ENCODE data around the gene BCL10. TPM values are rescaled to one million over a fixed set of nuclear protein-coding genes. Genes with fewer than 3 reads are reported as not detected.

The BCL10 gene
- total and polyA plus RNA-seq, 2 of the 8 experiments (the other 6 are each of a cell fraction or from before 2014, with no cell fraction given) = 7.4 to 29.6 TPM

GRCh38 chr1:85306236-85306635 lies 29.8 kb upstream of the BCL10 start:
- H4K8ac ChIP-seq (ENCODE audit: extremely low read depth, insufficient read depth, low read length) = no peak overlapping the region
- no peaks in the 10 kb centered on the region for H3K36me3 ChIP-seq (ENCODE audit: control insufficient read depth in 2 of 4, insufficient read depth in 4 of 4, low read length in 3 of 4)
- ChIA-PET POLR2A (ENCODE audit: partially characterized antibody) (no interaction called here), CTCF (ENCODE audit: partially characterized antibody) (interaction anchor here (1.0 to 1.7 kb wide), 5 partner anchors 12 to 277 kb away, joined by 3 to 5 read pairs (median 4); no protein-coding TSS in a partner anchor)
- no peak overlapping the region for H3K27ac ChIP-seq (ENCODE audit: low read depth, low read length)
- no peak overlapping the region for H4K5ac ChIP-seq (ENCODE audit: insufficient read length, low read depth, low read length)
- no peaks in the 10 kb centered on the region for H3K79me2 ChIP-seq (ENCODE audit: control insufficient read depth in 1 of 2, insufficient read depth in 2 of 2, low read length in 2 of 2)
- H3K9ac ChIP-seq (replicated peaks in 1 of 4; ENCODE audit: extremely low read depth in 1 of 4, low read depth in 3 of 4, low read length in 3 of 4) = no peak overlapping the region
- DNase-seq (ENCODE audit: low read depth in 1 of 2, low spot score in 2 of 2) (no peak), FAIRE-seq (no peak)
- no peaks in the 10 kb centered on the region for H3K27me3 ChIP-seq (replicated peaks in 1 of 4; ENCODE audit: control insufficient read depth in 3 of 4, extremely low read depth in 1 of 4, insufficient read depth in 3 of 4, low read length in 3 of 4)
- no peaks in the 10 kb centered on the region for H3K23me2 ChIP-seq (ENCODE audit: low read depth, low read length)
- no peak overlapping the region for H3K4me3 ChIP-seq (ENCODE audit: extremely low read depth in 1 of 4, insufficient read depth in 2 of 4, low read depth in 3 of 4, low read length in 4 of 4)
- H3K79me1 ChIP-seq (ENCODE audit: low read depth, low read length) = no peaks in the 10 kb centered on the region
- H2AK5ac ChIP-seq (ENCODE audit: low read depth, low read length) = no peak overlapping the region
- TF ChIP-seq CTCF (IDR thresholded peaks at IDR 0.05; ENCODE audit: control extremely low read depth in 1 of 3, insufficient read depth in 1 of 3, low read depth in 1 of 3, low read length in 3 of 3) (no peak), JUND (IDR thresholded peaks at IDR 0.05; ENCODE audit: low read length) (no peak), GTF2F1 (IDR thresholded peaks at IDR 0.05; ENCODE audit: borderline replicate concordance, low read depth, low read length) (no peak), SIX5 (IDR thresholded peaks at IDR 0.05; ENCODE audit: low read depth, low read length) (no peak), POU5F1 (IDR thresholded peaks at IDR 0.05; ENCODE audit: low read depth, low read length) (no peak), ATF3 (IDR thresholded peaks at IDR 0.05; ENCODE audit: insufficient read depth, low read depth, low read length) (no peak)
- H3K18ac ChIP-seq (ENCODE audit: extremely low read depth, low read length) = no peak overlapping the region
- no peak overlapping the region for H4K91ac ChIP-seq (replicated peaks; ENCODE audit: insufficient read length, low read length)
- H3K23ac ChIP-seq (ENCODE audit: insufficient read length) = no peak overlapping the region
- no peak overlapping the region for H2BK12ac ChIP-seq (ENCODE audit: low read depth, low read length)
- H3K56ac ChIP-seq (replicated peaks; ENCODE audit: insufficient read length, low read depth, low read length) = no peak overlapping the region
- H3K4ac ChIP-seq (replicated peaks; ENCODE audit: insufficient read length, low read depth, low read length) = no peak overlapping the region
- no peak overlapping the region for H2BK120ac ChIP-seq (replicated peaks; ENCODE audit: low read depth, low read length)
- H4K20me1 ChIP-seq (replicated peaks in 1 of 2; ENCODE audit: control insufficient read depth in 1 of 2, insufficient read depth in 2 of 2, low read length in 2 of 2) = no peaks in the 10 kb centered on the region
- H3K9me3 ChIP-seq (ENCODE audit: insufficient read depth in 2 of 2, low read depth in 1 of 2, low read length in 1 of 2) = no peaks in the 10 kb centered on the region
- no peak overlapping the region for H2AFZ ChIP-seq (ENCODE audit: low read length)
- H3K14ac ChIP-seq (ENCODE audit: insufficient read length) = no peak overlapping the region
- no peak overlapping the region for H2BK15ac ChIP-seq (ENCODE audit: low read length)
- H3K4me1 ChIP-seq (replicated peaks in 1 of 4; ENCODE audit: control insufficient read depth in 3 of 4, insufficient read depth in 4 of 4, low read length in 3 of 4) = peaks cover 2 to 6% (median 3%) of the 10 kb centered on the region in 4 experiments; a peak in 4 of 7 replicates
- no peak overlapping the region for H2BK5ac ChIP-seq (ENCODE audit: low read depth, low read length)
- H2BK20ac ChIP-seq (ENCODE audit: low read length) = no peak overlapping the region
- WGBS, 2 experiments (ENCODE audit: extremely low coverage in 1 of 2, insufficient coverage in 1 of 2, insufficient read length in 1 of 2, insufficient replicate concordance in 2 of 2, low coverage in 1 of 2, low lambda C conversion rate in 2 of 2, missing lambda C conversion rate in 1 of 2) = 86% methylated on average over 4 of the region's 4 CpGs; no CpG with 5 or more reads in 1 of the 2 experiments
- H3K4me2 ChIP-seq (ENCODE audit: insufficient read depth in 1 of 2, low read depth in 2 of 2, low read length in 2 of 2) = no peak overlapping the region

Measured in H1 (cell line).